GM21423 (cell line): ENCODE data around the gene TBC1D3C.
"Not testable (repeated sequence)": the region's sequence is repeated elsewhere in the genome, so short reads cannot be mapped to it uniquely, and the experiment has no call there.

Source experiments
- ATAC-seq: cut with Tn5 transposase; IDR thresholded peaks from one replicate; pipeline ENCODE4 v1.9.1; 2021; ENCODE audit warnings: mild to moderate bottlenecking, moderate library complexity; ENCODE audit not compliant: unreplicated experiment

Gene TBC1D3C

GRCh38 chr17:38068534-38068933, at the start of gene TBC1D3C:
Gene TBC1D3C (minus strand): TSS chr17:38068634. CDS start chr17:38067066, 1,568 bp downstream.
- ATAC-seq: not testable (repeated sequence)

- ATAC-seq: not testable (repeated sequence)
Measured at GRCh38 chr17:38099262-38099661, 30.8 kb upstream of the TBC1D3C start.

DNA sequence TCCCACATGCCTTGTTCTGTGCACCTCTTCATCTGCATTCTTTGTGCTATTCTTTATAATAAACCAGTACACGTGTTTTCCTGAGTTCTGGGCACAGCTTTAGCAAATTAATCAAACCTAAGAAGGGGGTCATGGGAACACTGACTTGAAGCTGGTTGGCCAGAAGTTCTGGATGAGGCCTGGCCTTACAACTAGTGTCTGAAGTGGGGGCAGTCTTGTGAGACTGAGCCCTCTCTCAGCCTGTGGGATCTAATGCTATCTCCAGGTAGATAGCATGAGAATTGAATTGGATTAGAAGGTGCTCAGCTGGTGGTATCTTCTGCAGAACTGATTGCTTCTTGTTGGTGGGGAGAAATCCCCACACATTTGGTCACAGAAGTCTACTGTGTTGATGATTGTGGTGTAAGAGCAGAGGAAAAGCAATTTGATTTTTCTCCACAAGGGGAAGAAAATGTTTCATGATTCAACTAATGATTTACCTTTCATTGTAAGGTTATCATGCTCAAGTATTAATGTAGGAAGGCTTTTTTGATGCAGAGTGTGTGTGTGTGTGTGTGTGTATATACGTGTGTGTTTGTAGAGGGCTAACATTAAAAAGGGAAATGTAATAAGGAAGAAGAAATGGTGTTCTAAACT, 25.7 kb upstream of the TBC1D3C start:
- ATAC-seq: not testable (repeated sequence)

- not testable (repeated sequence) for ATAC-seq
Measured at GRCh38 chr17:38088120-38088519, 19.7 kb upstream of the TBC1D3C start.

- not testable (repeated sequence) for ATAC-seq
Measured at GRCh38 chr17:38087344-38087743, 18.9 kb upstream of the TBC1D3C start.
